Left cardiac atrium (tissue), 4 donors: ENCODE measurements around the gene CIPC. TPM values are rescaled to one million over a fixed set of nuclear protein-coding genes. Genes with fewer than 3 reads are reported as not detected.

Experiments used
- ATAC-seq, 2 donors: fragments of 200-7000 bp; cut with Tn5 transposase; one replicate each; pipeline ENCODE4 v1.9.1; 2020; ENCODE audit warnings: mild to moderate bottlenecking in 2 of 2, moderate library complexity in 2 of 2
- DNase-seq: peaks from one replicate; pipeline ENCODE4 v3.0.0-alpha.2; 2020
- intact Hi-C, 2 donors: fragments of 100-400 bp; cut with DNase I; formaldehyde crosslinking; loops; one replicate each; pipeline versions ENCODE4 v1.14.1 to v1.15.1; 2022 to 2023
- total RNA-seq, 2 donors: library from RNA; stranded (reverse); fragmentation: NEBNext Ultra II Directional; extraction: Animal tissue kit (Norgen Biotek cat#: 25700); gene quantifications; one replicate each; pipeline ENCODE4 v1.2.1, GENCODE V29; 2021
- donor health status: DM: no; HTN: yes; CAD: no.
- donor health status: DM: no; HTN: yes; CAD: no; lungs with severe emphysema.
- donor health status: DM: yes; HTN: yes; CAD: no.
- donor health status: Dilated cardiomyopathy.

CIPC gene
- total RNA-seq, 2 donors from 2014 or later: 56.2 to 57.6 TPM

DNA sequence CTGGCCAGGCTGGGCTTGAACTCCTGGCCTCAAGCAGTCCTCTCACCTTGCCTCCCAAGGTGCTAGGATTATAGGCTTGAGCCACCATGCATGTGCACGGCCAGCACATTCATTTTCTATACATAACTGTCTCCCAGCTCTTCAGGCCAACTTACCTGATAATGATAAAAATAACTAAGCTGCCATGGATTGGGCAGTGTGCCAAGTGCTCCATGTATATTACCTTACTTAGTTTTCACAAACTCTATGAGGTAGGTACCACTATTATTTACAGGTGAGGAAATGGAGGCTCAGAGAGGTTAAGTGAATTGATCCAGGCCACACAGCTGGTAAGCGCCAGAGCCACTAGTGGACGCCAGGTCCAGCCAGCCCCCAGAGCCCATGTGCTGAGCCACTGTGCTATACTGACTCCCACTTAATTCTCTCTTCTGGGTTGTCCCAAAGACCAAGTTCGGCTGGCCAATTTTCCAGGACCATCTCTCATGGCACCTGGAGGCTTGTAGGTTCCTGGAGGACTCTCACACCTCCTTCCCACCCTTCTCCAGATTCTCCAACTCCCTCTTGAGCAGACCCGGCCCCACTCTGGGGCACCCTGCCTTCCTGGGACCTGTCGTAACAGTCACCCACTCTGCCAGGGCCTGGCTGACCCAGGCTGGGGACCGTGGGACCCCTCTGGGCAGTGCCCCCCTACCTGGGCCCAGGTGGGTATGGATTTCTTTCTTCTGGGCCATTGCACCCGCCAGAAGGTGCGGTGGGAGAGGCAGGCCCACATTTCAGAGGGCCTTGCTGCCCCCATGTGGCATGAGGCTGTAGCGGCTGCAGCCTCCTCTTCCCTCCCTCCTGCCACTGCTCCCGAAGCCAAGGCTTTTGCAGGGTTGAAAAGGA is 30.2 kb upstream of the CIPC start:
- ATAC-seq (peak; percentile 76 to 77), DNase-seq (peak; percentile 67)
- intact Hi-C loops: loop anchor here in 1 of 2 donors (1.0 to 2.0 kb wide), 2 partner anchors 155 to 191 kb away; no protein-coding TSS in a partner anchor

DNA sequence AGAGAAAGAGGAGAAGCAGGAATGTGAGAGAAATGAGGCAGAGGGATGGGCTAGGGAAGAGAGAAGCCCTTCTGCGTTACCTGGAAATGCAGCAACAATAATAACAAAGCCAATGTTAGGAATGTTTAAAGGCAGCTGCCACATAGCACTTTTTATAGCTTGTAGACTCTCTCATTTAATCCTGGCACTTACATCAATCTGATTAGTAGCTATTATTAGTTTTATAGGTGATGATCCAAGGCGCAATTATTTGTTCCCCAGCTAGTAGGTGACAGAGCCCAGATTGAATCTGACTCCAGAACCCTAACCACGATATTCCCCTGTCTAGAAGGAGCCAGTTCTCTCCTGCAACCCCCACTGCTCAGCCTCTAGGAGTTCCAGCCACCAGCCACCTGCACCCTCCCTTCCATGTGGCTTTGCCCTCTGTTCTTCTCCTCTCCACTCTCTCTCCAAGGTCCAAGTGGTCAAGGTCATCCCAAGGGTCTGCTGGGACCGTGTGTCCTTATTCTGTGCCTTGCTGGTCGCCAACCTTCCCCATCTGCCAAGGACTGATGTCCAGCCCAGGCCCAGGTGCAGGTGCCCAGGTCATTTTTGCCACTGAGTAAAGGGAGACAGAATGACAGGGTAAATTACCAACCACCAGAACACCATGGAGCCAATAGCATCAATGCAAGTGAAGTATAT is 29.4 kb upstream of the CIPC start:
- intact Hi-C loops: loop anchor here in 1 of 2 donors (1.0 to 2.0 kb wide), 2 partner anchors 155 to 192 kb away; no protein-coding TSS in a partner anchor
- no peak for DNase-seq
- ATAC-seq: no peak

DNA sequence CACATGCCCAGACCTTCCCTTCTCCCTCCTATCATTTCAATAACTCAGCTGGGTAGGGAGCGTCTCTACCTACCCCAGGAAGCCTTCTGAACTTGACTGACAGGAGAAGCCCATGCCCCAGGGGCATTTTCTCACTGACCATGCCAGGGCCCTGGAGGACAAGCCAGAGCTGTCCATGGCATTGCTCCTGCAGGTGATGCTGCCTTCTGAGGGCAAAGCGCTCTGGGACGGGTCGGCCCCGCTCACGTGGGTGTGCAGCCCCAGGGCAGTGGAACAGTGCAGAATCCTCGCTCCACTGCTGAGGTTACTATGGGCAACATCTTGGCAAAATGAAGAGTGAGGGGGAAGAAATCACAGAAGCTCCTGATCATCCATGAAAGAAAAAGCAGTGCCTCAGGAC is 28.5 kb upstream of the CIPC start:
- DNase-seq (no peak), ATAC-seq (no peak)
- intact Hi-C loops: loop anchor here in 1 of 2 donors (2.0 kb wide), 1 partner anchor 193 kb away; no protein-coding TSS in a partner anchor

GRCh38 chr14:77071938-77072388 is 26.1 kb upstream of the CIPC start:
- DNase-seq (no peak), ATAC-seq (no peak)
- intact Hi-C loops: loop anchor here in 1 of 2 donors (5.0 kb wide), 1 partner anchor 195 kb away; no protein-coding TSS in a partner anchor

DNA sequence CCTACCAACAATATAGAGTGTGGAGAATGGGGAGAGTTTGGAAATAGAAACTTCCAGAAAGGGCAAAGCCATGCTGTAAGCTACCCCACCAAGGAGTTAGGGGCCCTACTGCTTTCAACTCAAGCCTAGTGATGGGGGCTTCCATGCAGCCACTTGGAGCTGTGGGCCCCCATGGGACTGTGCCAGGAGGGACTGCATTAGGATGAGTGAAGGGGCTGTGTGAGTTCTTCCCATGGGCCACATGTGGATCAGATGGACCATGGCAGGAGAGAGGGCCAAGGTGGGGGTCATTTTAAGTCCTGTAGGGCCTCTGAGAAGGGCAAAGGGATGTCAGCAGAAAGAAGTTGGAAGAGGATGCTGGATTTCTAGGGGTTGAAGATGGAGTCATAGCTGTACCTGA is 23.1 kb upstream of the CIPC start:
- intact Hi-C loops: loop anchor here in 1 of 2 donors (5.0 kb wide), 1 partner anchor 198 kb away; no protein-coding TSS in a partner anchor
- DNase-seq: no peak
- no peak for ATAC-seq

DNA sequence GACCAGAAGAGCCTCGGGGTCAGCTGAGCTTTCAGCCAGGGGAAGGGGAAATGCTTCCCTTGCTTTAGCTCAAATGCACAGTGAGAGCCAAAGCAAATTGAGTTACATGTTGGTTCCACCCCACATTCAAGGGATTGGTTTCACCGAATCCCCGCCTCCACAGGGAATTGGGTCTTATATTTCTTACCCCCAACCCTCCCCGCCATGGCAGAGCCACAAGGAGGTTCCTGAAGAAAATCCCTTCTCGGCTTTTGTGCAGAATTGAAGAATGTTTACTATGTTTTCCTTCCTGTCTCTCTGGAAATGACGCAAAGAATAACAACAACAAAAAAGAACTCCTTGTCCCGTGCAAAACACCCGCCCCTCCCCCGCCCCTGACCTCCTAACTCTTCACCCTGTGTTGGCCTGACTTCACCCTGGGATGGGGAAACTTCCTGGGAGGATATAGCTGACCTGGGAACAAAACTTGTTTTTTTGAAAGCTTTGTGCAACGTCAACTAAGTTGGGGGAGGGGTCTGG is 21.9 kb upstream of the CIPC start:
- ATAC-seq (peak; percentile 91 to 92), DNase-seq (peak; percentile 85)
- intact Hi-C loops: no loop called here

GRCh38 chr14:77077040-77077439 is 21.0 kb upstream of the CIPC start:
- ATAC-seq: peak; percentile 6 to 13
- intact Hi-C loops: no loop called here
- no peak for DNase-seq

- intact Hi-C loops: no loop called here
- no peak for ATAC-seq
- no peak for DNase-seq
Observed at GRCh38 chr14:77082356-77082755, 15.7 kb upstream of the CIPC start.

DNA sequence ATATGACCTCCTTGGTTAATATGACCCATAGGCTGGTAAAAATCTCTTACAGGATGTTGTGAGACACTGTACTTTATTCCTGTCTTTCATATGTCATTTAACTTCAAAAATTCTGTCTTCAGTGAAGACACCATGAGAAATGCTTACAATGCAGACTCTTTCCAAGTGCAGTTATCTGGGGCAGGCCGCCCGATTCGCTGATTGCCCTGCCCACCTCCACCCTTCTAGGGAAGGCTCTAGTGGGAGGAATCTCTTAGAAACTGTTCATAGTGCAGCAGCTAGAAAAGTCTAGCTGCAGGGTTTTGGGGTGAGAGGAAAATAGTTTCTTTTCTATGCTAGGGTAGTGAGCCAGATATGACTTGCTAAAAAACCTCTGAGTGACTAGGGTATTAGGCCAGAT is 15.0 kb upstream of the CIPC start:
- intact Hi-C loops: no loop called here
- ATAC-seq (no peak), DNase-seq (no peak)

GRCh38 chr14:77084985-77085384 is 13.1 kb upstream of the CIPC start:
- DNase-seq (no peak), ATAC-seq (peak in 1 of 2 donors; percentile 59)
- intact Hi-C loops: no loop called here

GRCh38 chr14:77085538-77085937 is 12.5 kb upstream of the CIPC start:
- intact Hi-C loops: no loop called here
- DNase-seq: no peak
- ATAC-seq: no peak

DNA sequence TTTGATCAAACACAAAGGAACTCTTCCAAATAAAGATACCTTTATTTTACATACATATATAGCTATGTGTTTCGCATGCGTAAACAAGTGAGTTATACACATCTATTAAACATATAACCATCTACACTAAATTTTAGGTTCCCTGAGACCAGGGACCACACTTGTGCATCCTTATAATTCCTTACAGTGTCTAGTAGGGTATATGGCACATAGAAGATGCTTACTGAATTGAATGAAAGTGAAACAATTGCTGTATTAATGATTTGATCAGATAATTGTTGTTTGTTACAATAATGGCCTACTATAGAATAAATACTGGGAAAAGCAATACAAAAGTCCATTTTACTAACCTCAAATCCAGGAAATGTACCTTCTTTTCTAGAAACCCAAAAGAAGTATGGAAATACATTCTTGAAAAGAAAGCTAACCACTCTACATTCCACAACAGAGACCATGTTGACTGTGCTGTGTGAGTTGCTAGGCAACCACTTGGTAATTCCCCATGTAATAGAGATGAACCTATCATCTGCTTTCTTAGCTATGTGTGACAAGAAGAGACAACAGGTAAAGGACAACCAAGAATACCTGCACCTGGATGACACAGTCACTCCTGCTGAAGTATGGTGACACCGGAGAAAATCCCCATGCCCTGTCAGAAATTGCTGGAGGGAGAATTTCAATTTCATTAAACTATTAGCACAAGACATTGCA is 11.9 kb upstream of the CIPC start:
- DNase-seq (no peak), ATAC-seq (no peak)
- intact Hi-C loops: no loop called here

DNA sequence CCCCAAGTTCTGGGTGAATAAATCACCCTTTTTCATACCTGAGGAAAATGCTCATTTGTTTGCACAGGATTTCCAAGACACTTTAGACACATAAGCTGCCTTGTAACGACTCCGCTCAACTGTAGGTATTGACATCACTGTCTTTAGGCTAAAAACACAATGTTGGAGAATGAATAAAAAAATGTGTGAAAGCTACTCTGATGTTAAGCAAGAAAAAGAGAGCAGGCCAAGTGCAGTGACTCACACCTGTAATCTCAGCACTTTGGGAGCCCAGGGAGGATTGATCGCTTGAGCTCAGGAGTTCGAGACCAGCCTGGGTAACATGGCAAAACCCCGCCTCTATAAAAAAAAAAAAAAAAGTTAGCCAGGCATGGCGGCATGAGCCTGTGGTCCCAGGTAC is 11.1 kb upstream of the CIPC start:
- ATAC-seq: no peak
- intact Hi-C loops: no loop called here
- DNase-seq: no peak

DNA sequence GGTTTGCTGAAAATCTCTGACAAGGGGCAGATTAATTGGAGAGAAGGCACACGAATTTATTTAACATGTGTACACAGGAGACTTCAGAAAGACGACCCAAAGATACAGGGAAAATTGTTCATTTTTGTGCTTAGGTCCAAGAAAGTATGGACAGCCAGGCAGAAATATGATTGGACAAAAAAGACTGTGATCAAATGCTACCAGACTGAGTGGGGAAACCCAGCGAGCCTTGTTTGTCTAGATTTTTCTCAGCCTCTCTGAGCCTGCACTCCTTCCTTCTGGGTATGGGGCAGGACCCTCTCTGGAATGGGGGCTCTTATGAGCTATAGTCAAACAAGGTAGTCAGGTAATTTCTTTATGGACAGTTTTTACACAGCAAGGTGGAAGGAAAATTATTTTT is 10.4 kb upstream of the CIPC start:
- no peak for ATAC-seq

DNA sequence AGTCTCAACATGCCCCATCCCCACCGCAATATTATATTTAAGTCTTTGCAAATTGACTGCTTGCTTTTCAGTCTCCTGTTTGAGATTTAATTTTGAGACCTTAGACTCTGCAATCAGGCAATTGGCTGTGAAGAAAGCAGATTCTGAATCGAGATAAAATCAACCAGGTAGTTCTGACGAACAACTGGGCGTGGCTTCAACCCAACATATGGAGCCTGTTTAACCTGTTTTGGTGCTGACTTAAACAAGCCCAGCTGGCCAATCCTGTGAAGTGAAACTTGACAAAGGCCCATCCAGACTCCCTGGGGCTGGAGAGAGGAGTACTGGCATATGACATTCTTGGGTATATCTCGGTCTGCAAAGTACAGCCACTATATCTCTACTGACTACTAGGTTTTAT is 9.8 kb upstream of the CIPC start:
- intact Hi-C loops: no loop called here
- DNase-seq (no peak), ATAC-seq (no peak)

More for the DNA sequence above, 10.4 kb upstream of the CIPC start:
- DNase-seq: no peak
- intact Hi-C loops: no loop called here

DNA sequence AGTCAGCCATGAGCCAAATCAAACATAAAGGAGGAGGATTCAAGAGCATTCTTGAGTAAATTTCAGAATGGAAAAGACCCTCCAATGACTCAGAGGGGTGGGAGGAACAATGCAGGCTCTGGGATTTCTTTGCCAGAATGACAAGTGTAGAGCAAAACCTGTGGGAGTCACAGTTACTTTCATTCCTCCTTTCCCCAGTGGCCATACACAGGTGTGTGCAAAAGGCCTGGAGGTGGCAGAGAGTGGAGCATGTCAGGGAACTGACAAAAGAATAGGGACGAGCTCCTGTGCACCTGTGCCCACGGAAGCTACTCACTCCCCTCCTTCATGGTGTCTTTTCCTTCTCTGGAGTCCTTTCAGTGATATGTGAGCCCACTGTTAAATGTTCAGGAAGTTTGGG is 9.4 kb upstream of the CIPC start:
- intact Hi-C loops: no loop called here
- ATAC-seq (no peak), DNase-seq (no peak)

DNA sequence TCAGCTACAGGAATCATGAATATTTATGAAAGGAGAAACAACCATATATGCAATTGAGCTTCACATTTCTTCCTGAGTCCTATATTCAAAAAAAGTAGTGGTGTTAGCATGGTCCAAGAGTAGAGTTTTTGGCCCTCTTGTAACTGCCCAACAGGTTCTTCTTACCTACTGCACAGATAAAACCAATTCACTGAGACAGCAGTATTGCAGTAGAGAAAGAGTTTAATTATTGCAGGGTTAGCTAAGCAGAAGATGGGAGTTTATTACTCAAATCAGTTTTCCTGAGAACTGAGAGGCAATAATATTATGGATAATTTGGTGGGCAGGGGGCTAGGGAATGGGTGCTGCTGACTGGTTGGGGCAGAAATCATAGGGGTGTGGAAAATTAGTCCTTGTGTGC is 6.5 kb upstream of the CIPC start:
- intact Hi-C loops: no loop called here
- DNase-seq: no peak

GRCh38 chr14:77092676-77093075 is 5.4 kb upstream of the CIPC start:
- intact Hi-C loops: no loop called here
- ATAC-seq (no peak), DNase-seq (no peak)

More for the DNA sequence above, 6.5 kb upstream of the CIPC start:
- ATAC-seq: no peak

DNA sequence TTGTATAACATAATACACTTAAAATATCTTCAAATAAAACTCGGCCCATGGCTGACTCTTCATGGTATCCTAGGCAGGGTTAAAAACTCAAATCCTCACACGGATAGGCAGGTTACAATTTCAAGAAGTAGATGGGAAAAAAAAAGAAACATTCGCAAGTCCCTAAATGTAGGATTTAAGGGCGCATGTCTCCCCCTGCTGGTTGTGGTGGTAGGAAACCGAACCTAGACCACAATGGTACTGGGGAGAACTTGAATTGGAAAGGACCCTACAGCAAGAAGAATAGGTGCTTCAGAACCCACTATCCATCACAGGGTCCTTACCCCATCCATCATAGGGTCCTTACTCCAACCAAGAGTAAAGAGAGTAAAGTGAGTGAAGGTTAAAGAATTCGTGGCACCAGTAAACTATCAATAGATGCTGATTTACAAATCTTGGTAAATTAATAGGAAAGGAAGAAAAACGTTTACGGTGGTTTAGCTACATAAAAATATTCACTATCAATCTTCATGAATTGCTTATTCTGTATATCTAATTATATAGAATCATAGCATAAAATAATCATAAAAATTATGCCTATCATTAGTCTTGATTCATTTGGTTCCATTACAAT is 3.3 kb upstream of the CIPC start:
- DNase-seq (peak; percentile 86), ATAC-seq (no peak)
- intact Hi-C loops: no loop called here
